PC-3 (cell line): ENCODE results near the gene KIAA0513.

Source experiments
- EZH2 ChIP-seq: fragments of 300-600 bp; sonication (generic); IDR thresholded peaks from one replicate; pipeline ENCODE4 v1.6.1; 2017; ENCODE audit warnings: antibody characterized with exemption, mild to moderate bottlenecking, low read length; ENCODE audit not compliant: unreplicated experiment
- EZH2phosphoT487 ChIP-seq: fragments of 300-600 bp; sonication (generic); IDR thresholded peaks from 2 replicates; pipeline ENCODE4 v1.6.1; 2018; ENCODE audit warnings: mild to moderate bottlenecking, antibody characterized with exemption, low read length, borderline replicate concordance
- TF ChIP-seq, protein P1 (sequence below): fragments of 300-600 bp; sonication (generic); conservative IDR thresholded peaks from 2 replicates; pipeline ENCODE4 v1.5.1; 2017; ENCODE audit warnings: antibody characterized with exemption, low read depth, mild to moderate bottlenecking, low read length

DNA sequence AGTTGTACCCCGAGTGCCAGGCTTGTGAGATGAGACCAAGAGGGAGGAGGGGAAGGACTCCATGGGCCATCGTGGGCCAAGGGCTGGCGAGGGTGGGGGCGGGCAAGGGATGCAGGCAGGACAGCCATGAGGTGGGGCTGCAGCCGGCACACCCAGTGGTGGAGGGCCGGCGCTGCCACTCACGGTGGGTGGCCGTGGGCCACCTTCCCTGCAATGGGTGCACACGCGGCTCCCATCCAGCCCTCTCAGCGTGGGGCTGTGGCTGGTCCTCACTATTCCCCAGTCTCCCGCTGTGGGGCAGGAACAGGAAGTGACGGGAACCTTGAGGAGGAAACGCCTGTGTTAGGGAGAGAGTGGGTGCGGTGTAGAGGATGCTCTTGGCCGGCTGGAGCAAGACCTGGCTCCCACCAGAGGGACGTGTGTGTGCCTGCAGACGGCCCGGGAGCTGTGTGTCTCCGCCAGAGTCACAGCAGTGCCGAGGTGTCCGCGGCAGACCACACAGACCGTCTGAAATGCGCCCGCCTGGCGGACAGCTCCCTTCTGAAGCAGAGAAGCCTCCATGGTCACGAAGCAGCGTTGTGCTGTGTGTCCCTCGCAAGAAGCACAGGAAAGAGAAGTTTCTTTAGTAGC lies 61.1 kb downstream of the KIAA0513 start:
- no peak for TF ChIP-seq EZH2phosphoT487
- TF ChIP-seq, protein P1, sequence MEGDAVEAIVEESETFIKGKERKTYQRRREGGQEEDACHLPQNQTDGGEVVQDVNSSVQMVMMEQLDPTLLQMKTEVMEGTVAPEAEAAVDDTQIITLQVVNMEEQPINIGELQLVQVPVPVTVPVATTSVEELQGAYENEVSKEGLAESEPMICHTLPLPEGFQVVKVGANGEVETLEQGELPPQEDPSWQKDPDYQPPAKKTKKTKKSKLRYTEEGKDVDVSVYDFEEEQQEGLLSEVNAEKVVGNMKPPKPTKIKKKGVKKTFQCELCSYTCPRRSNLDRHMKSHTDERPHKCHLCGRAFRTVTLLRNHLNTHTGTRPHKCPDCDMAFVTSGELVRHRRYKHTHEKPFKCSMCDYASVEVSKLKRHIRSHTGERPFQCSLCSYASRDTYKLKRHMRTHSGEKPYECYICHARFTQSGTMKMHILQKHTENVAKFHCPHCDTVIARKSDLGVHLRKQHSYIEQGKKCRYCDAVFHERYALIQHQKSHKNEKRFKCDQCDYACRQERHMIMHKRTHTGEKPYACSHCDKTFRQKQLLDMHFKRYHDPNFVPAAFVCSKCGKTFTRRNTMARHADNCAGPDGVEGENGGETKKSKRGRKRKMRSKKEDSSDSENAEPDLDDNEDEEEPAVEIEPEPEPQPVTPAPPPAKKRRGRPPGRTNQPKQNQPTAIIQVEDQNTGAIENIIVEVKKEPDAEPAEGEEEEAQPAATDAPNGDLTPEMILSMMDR, result no peak
- no peak for TF ChIP-seq EZH2
